Measurements from ENCODE around the gene CERS6. TPM values are rescaled to one million over a fixed set of nuclear protein-coding genes. Genes with fewer than 3 reads are reported as not detected.

Gene CERS6
- polyA plus RNA-seq, 3 donors = 7.6 to 17.7 (median 15.6) TPM

GRCh38 chr2:168686452-168687191 is 230.6 kb downstream of the CERS6 start:
- H3K36me3 ChIP-seq (replicated peaks in 1 of 2; ENCODE audit: control insufficient read depth in 1 of 2, insufficient read depth in 2 of 2, low read length in 2 of 2) = peaks cover 8 to 9% of the 10 kb centered on the region in 2 donors
- peaks cover 15% of the 10 kb centered on the region for H3K79me2 ChIP-seq (ENCODE audit: insufficient read depth, low read length)
- no peak overlapping the region for H3K9ac ChIP-seq (ENCODE audit: insufficient read depth, low read length, poor library complexity, severe bottlenecking)
- peaks cover 11 to 18% of the 10 kb centered on the region in 2 donors for H3K36me3 Mint-ChIP-seq
- peak overlapping the region in 1 of 2 donors; percentile 28 for H3K27ac ChIP-seq (ENCODE audit: low read depth in 1 of 2, low read length in 2 of 2)
- DNase-seq = peak in 2 of 3 donors; percentile 1 to 8
- no peaks in the 10 kb centered on the region for H3K27me3 ChIP-seq (ENCODE audit: control insufficient read depth in 2 of 2, insufficient read depth in 2 of 2, low read length in 2 of 2)
- no peaks in the 10 kb centered on the region for H3K27me3 Mint-ChIP-seq (ENCODE audit: low read depth in 3 of 3)
- H3K9me3 Mint-ChIP-seq = no peaks in the 10 kb centered on the region
- H4K20me1 ChIP-seq (ENCODE audit: insufficient read depth, low read length) = peaks cover 7% of the 10 kb centered on the region
- TF ChIP-seq, protein P1, sequence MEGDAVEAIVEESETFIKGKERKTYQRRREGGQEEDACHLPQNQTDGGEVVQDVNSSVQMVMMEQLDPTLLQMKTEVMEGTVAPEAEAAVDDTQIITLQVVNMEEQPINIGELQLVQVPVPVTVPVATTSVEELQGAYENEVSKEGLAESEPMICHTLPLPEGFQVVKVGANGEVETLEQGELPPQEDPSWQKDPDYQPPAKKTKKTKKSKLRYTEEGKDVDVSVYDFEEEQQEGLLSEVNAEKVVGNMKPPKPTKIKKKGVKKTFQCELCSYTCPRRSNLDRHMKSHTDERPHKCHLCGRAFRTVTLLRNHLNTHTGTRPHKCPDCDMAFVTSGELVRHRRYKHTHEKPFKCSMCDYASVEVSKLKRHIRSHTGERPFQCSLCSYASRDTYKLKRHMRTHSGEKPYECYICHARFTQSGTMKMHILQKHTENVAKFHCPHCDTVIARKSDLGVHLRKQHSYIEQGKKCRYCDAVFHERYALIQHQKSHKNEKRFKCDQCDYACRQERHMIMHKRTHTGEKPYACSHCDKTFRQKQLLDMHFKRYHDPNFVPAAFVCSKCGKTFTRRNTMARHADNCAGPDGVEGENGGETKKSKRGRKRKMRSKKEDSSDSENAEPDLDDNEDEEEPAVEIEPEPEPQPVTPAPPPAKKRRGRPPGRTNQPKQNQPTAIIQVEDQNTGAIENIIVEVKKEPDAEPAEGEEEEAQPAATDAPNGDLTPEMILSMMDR (IDR thresholded peaks at IDR 0.05) = no peak
- H3K4me3 Mint-ChIP-seq = peak overlapping the region; percentile 48 to 80
- peak overlapping the region in 4 of 7 donors; percentile 42 to 84 (median 64) for H3K27ac Mint-ChIP-seq
- no CpG with 5 or more reads among the region's 4 CpGs for WGBS (ENCODE audit: insufficient coverage)
- intact Hi-C loops (cut with micrococcal nuclease) = no loop called here
- H3K4me1 ChIP-seq (ENCODE audit: control insufficient read depth in 1 of 2, insufficient read depth in 2 of 2, low read length in 2 of 2) = peaks cover 14 to 15% of the 10 kb centered on the region in 2 donors
- H3K4me1 Mint-ChIP-seq = peaks cover 17% of the 10 kb centered on the region
- peak overlapping the region; percentile 60 for H3K4me2 ChIP-seq (replicated peaks; ENCODE audit: extremely low read depth, low read length, poor library complexity, severe bottlenecking)
- no peak overlapping the region for H2AFZ ChIP-seq (ENCODE audit: insufficient read depth, low read depth, low read length, poor library complexity, severe bottlenecking)
- H3K9me3 ChIP-seq (replicated peaks in 1 of 2; ENCODE audit: control insufficient read depth in 1 of 2, insufficient read depth in 1 of 2, low read length in 2 of 2) = no peaks in the 10 kb centered on the region
- H3K4me3 ChIP-seq (replicated peaks in 1 of 3; ENCODE audit: low read depth in 2 of 3, low read length in 3 of 3) = peak overlapping the region in 2 of 3 experiments; percentile 19 to 46

- H3K27me3 Mint-ChIP-seq (ENCODE audit: low read depth in 3 of 3) = no peaks in the 10 kb centered on the region
- H3K79me2 ChIP-seq (ENCODE audit: insufficient read depth, low read length) = peaks cover 15% of the 10 kb centered on the region
- H2AFZ ChIP-seq (ENCODE audit: insufficient read depth, low read depth, low read length, poor library complexity, severe bottlenecking) = no peak overlapping the region
- no peak overlapping the region for H3K9ac ChIP-seq (ENCODE audit: insufficient read depth, low read length, poor library complexity, severe bottlenecking)
- no peak for DNase-seq
- H3K9me3 ChIP-seq (replicated peaks in 1 of 2; ENCODE audit: control insufficient read depth in 1 of 2, insufficient read depth in 1 of 2, low read length in 2 of 2) = no peaks in the 10 kb centered on the region
- H3K27me3 ChIP-seq (ENCODE audit: control insufficient read depth in 2 of 2, insufficient read depth in 2 of 2, low read length in 2 of 2) = no peaks in the 10 kb centered on the region
- H3K4me1 Mint-ChIP-seq = peaks cover 17% of the 10 kb centered on the region
- H3K9me3 Mint-ChIP-seq = no peaks in the 10 kb centered on the region
- H4K20me1 ChIP-seq (ENCODE audit: insufficient read depth, low read length) = peaks cover 7% of the 10 kb centered on the region
- peaks cover 17 to 22% of the 10 kb centered on the region in 2 donors for H3K36me3 Mint-ChIP-seq
- H3K4me2 ChIP-seq (replicated peaks; ENCODE audit: extremely low read depth, low read length, poor library complexity, severe bottlenecking) = no peak overlapping the region
- H3K27ac ChIP-seq (ENCODE audit: low read depth in 1 of 2, low read length in 2 of 2) = peak overlapping the region in 1 of 2 donors; percentile 28
- H3K4me3 Mint-ChIP-seq = no peak overlapping the region
- WGBS (ENCODE audit: insufficient coverage) = 100% methylated on average over 1 of the region's 3 CpGs
- no peak overlapping the region for H3K27ac Mint-ChIP-seq
- no peak overlapping the region for H3K4me3 ChIP-seq (replicated peaks in 1 of 3; ENCODE audit: low read depth in 2 of 3, low read length in 3 of 3)
- H3K4me1 ChIP-seq (ENCODE audit: control insufficient read depth in 1 of 2, insufficient read depth in 2 of 2, low read length in 2 of 2) = peaks cover 14 to 15% of the 10 kb centered on the region in 2 donors
- TF ChIP-seq, protein P1 (IDR thresholded peaks at IDR 0.05) = peak; percentile 8
- peaks cover 11 to 15% of the 10 kb centered on the region in 2 donors for H3K36me3 ChIP-seq (replicated peaks in 1 of 2; ENCODE audit: control insufficient read depth in 1 of 2, insufficient read depth in 2 of 2, low read length in 2 of 2)
- intact Hi-C loops (cut with micrococcal nuclease) = no loop called here
Observed at GRCh38 chr2:168687314-168687713, 231.2 kb downstream of the CERS6 start.
